HFFc6 (cell line): ENCODE results near the gene ATP1B2. TPM values are rescaled to one million over a fixed set of nuclear protein-coding genes. Genes with fewer than 3 reads are reported as not detected.

Source experiments
- DNase-seq: peaks from one replicate; pipeline ENCODE4 v3.0.0-alpha.2; 2018
- H3K27ac Mint-ChIP-seq: 2 replicates; pipeline ENCODE4 v1.8.0; 2020; ENCODE audit warnings: mild to moderate bottlenecking, mixed read lengths
- H3K27me3 Mint-ChIP-seq: 2 replicates; pipeline ENCODE4 v1.8.0; 2021; ENCODE audit warnings: mild to moderate bottlenecking, moderate library complexity, mixed read lengths; ENCODE audit not compliant: insufficient read depth
- H3K36me3 Mint-ChIP-seq: 2 replicates; pipeline ENCODE4 v1.8.0; 2021; ENCODE audit warnings: low read depth, mixed read lengths
- H3K4me1 Mint-ChIP-seq: 2 replicates; pipeline ENCODE4 v1.8.0; 2020; ENCODE audit warnings: low read depth, mixed read lengths
- H3K4me3 Mint-ChIP-seq: 2 replicates; pipeline ENCODE4 v1.8.0; 2020; ENCODE audit warnings: mild to moderate bottlenecking, moderate library complexity, mixed read lengths
- H3K9me3 Mint-ChIP-seq: 2 replicates; pipeline ENCODE4 v1.8.0; 2020; ENCODE audit warnings: mild to moderate bottlenecking, mixed read lengths
- total RNA-seq, 6 experiments: library from RNA; stranded (reverse); fragmentation: NEBNext Ultra II Directional; extraction: Animal tissue kit (Norgen Biotek cat#: 25700); gene quantifications; 2 replicates in 1 of 6; 3 replicates in 5 of 6; pipeline ENCODE4 v1.2.3, GENCODE V29; 2021
- TF ChIP-seq, protein P1 (sequence below): fragments of 200-600 bp; sonication (generic); IDR thresholded peaks from 2 replicates; pipeline ENCODE4 v1.5.0; 2021; ENCODE audit warnings: antibody characterized with exemption, mild to moderate bottlenecking

Gene ATP1B2
- total RNA-seq, 6 experiments from 2014 or later, result not detected

DNA sequence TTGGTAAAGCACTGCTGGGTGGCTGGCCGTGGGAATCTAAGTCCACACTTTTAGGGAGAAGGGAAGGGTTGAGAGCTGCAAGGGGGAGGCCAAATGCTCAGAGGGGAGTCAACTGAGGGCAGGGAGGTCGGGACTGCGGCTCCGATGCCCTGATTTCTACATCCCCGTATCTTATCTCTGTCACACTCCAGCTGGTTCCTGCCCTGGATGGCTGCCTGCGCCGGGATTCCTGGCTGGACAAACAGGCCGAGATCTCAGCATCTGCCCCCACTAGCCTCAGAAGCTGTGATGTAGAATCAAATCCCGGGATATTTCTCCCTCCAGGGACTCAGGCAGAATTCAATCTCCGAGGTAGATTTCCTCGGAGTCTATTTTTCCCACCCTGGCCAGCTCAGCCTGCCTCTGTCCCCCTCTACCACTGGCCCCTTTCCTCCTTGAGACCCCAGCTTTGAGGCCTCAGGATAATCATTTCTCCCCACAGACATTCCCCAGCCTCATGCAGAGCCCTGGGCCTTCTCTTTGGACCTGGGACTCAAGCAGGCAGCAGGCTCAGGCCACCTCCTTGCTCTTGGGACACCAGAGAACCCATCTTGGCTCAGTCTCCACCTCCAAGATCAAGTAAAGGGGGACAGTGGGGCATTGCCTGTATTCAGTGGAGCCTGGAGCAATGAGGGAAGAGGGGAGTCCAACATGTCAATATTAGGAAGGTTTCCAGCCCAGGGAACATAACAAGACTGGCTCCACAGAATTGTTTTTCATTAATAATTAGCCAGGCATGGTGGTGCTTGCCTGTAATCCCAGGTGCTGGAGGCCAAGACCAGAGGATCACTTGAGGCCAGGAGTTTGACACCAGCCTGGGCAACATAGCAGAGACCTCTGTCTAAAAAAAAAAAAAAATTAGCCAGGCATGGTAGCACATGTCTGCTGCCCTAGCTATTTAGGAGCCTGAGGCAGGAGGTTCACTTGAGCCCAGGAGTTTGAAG is 19.0 kb upstream of the ATP1B2 start:
- Mint-ChIP-seq H3K27me3 (peaks cover 4% of the 10 kb centered on the region), H3K9me3 (no peaks in the 10 kb centered on the region), H3K27ac (no peak overlapping the region), H3K4me1 (peaks cover 4% of the 10 kb centered on the region; the same call in 1 of the 2 replicates), H3K36me3 (no peaks in the 10 kb centered on the region), H3K4me3 (no peak overlapping the region)
- no peak for DNase-seq
- TF ChIP-seq, protein P1, sequence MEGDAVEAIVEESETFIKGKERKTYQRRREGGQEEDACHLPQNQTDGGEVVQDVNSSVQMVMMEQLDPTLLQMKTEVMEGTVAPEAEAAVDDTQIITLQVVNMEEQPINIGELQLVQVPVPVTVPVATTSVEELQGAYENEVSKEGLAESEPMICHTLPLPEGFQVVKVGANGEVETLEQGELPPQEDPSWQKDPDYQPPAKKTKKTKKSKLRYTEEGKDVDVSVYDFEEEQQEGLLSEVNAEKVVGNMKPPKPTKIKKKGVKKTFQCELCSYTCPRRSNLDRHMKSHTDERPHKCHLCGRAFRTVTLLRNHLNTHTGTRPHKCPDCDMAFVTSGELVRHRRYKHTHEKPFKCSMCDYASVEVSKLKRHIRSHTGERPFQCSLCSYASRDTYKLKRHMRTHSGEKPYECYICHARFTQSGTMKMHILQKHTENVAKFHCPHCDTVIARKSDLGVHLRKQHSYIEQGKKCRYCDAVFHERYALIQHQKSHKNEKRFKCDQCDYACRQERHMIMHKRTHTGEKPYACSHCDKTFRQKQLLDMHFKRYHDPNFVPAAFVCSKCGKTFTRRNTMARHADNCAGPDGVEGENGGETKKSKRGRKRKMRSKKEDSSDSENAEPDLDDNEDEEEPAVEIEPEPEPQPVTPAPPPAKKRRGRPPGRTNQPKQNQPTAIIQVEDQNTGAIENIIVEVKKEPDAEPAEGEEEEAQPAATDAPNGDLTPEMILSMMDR, result no peak

DNA sequence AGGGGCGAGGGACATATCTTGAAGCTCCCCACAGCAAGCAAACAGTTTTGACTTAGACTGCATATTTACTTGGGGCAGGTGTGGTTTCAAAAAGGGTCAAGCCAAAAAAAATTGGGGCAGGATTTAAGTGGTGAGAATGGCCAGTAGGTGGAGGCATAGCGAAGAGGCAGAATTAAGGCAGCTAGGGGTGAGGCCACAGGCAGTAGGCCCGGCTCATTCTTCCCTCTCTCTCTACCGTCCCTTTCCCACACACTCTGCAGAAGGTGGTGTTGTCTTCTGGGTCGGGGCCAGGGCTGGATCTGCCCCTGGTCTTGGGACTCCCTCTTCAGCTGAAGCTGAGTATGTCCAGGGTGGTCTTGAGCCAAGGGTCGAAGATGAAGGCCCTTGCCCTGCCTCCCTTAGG is 18.2 kb upstream of the ATP1B2 start:
- H3K27me3 Mint-ChIP-seq, result peaks cover 4% of the 10 kb centered on the region

DNA sequence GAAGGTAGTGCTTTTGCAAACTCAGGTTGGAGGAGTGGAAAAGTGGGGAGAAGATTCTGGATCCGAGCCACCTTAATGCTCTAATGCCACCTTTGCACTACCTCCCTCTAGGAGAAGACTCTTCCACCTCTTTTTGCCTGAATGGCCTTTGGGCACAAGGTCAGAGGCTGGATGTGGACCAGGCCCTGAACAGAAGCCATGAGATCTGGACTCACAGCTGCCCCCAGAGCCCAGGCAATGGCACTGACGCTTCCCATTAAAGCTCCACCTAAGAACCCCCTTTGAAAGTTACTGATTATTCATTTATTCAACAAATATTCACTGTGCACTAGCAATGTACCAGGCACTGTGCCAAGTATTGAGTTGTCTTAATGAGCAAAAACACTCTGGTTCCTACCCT is 17.6 kb upstream of the ATP1B2 start:
- Mint-ChIP-seq H3K36me3 (no peaks in the 10 kb centered on the region), H3K27ac (no peak overlapping the region), H3K4me1 (no peaks in the 10 kb centered on the region), H3K9me3 (no peaks in the 10 kb centered on the region), H3K4me3 (no peak overlapping the region), H3K27me3 (peaks cover 4% of the 10 kb centered on the region)
- DNase-seq, result no peak
- TF ChIP-seq, protein P1, result no peak

More for the DNA sequence above, 18.2 kb upstream of the ATP1B2 start:
- peak; percentile 51 for DNase-seq
- Mint-ChIP-seq H3K9me3 (no peaks in the 10 kb centered on the region), H3K27ac (no peak overlapping the region), H3K36me3 (no peaks in the 10 kb centered on the region), H3K4me3 (no peak overlapping the region), H3K4me1 (no peaks in the 10 kb centered on the region)
- TF ChIP-seq, protein P1, result peak; percentile 82

DNA sequence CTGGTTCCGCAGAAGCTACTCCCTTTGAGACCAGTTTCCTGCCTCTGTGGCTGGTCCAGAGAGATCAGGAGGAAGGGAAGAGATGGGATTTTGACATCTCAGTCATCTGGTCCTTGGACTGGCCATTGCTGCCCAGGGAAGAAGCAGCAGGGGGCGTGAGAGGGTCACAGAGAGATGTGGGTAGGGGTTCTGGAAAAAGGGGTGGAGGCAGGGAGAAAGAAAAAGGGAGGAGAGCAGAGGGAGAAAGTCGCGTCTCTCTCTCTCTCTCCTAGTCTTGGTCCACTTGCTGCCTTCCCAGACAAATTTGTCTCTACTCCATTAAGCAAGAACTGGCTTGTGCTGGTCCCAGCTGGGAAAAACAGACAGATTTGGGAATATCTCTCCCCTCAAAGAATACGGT is 16.3 kb upstream of the ATP1B2 start:
- H3K36me3 Mint-ChIP-seq, result no peaks in the 10 kb centered on the region
- H3K4me3 Mint-ChIP-seq, result no peak overlapping the region
- H3K4me1 Mint-ChIP-seq, result no peaks in the 10 kb centered on the region
- peak; percentile 25 for DNase-seq
- peaks cover 6% of the 10 kb centered on the region for H3K27me3 Mint-ChIP-seq
- no peaks in the 10 kb centered on the region for H3K9me3 Mint-ChIP-seq
- TF ChIP-seq, protein P1, result peak; percentile 69
- H3K27ac Mint-ChIP-seq, result no peak overlapping the region

DNA sequence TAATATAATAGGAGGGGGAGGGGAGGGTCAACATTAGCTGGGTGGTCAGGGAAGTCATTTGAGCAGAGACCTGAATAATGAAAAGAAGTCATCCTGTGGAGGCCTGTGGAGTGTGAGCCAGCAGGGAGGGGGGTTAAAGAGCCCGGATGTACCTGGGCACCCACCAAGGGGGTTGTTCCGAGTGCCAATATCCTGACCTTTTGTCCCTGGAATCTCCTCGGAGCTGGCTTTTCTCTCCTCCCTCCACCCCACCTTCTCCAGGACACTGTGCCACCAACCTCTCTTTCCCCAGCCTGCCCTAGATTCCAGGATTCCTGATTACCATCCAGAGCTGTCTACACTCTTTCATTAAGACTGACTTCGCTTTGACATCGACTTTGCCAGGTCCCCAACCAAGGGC is 14.6 kb upstream of the ATP1B2 start:
- Mint-ChIP-seq H3K27me3 (peaks cover 8% of the 10 kb centered on the region), H3K9me3 (no peaks in the 10 kb centered on the region), H3K4me1 (no peaks in the 10 kb centered on the region), H3K27ac (no peak overlapping the region), H3K4me3 (no peak overlapping the region), H3K36me3 (no peaks in the 10 kb centered on the region)
- DNase-seq, result no peak
- TF ChIP-seq, protein P1, result no peak
